GM23338 (cell line): ENCODE data around the gene ATP5PO. TPM values are rescaled to one million over a fixed set of nuclear protein-coding genes. Genes with fewer than 3 reads are reported as not detected.

Experiments used
- ATAC-seq: fragments of 200-7000 bp; cut with Tn5 transposase; 3 replicates; pipeline ENCODE4 v1.9.1; 2020
- DNase-seq: peaks from one replicate; pipeline ENCODE4 v3.0.0-alpha.2; 2015; ENCODE audit warnings: low spot score
- H2AFZ ChIP-seq: fragments of 200-600 bp; sonication (generic); 2 replicates; pipeline ENCODE4 v1.8.0; 2016; ENCODE audit warnings: antibody characterized with exemption, mild to moderate bottlenecking, moderate library complexity
- H3F3A ChIP-seq: fragments of 200-600 bp; sonication (generic); replicated peaks from 2 replicates; pipeline ENCODE4 v1.8.0; 2017; ENCODE audit warnings: antibody characterized with exemption, mixed run types, low read depth
- H3K27ac ChIP-seq: fragments of 200-600 bp; sonication (generic); 2 replicates; pipeline ENCODE4 v1.6.1; 2016; ENCODE audit warnings: low read depth
- H3K27me3 ChIP-seq: fragments of 200-600 bp; sonication (generic); 2 replicates; pipeline ENCODE4 v1.8.0; 2016; ENCODE audit warnings: mild to moderate bottlenecking, mixed run types, moderate library complexity; ENCODE audit not compliant: insufficient read depth
- H3K36me3 ChIP-seq: fragments of 200-600 bp; sonication (generic); 2 replicates; pipeline ENCODE4 v1.8.0; 2016; ENCODE audit warnings: mild to moderate bottlenecking; ENCODE audit not compliant: insufficient read depth
- H3K4me1 ChIP-seq: fragments of 200-600 bp; sonication (generic); 2 replicates; pipeline ENCODE4 v1.8.0; 2016; ENCODE audit warnings: mild to moderate bottlenecking, moderate library complexity; ENCODE audit not compliant: insufficient read depth
- H3K4me2 ChIP-seq: fragments of 200-600 bp; sonication (generic); 2 replicates; pipeline ENCODE4 v1.7.1; 2017; ENCODE audit warnings: mixed run types
- H3K4me3 ChIP-seq: fragments of 200-600 bp; sonication (generic); 2 replicates; pipeline ENCODE4 v1.6.1; 2016; ENCODE audit warnings: mixed run types
- H3K79me2 ChIP-seq: fragments of 200-600 bp; sonication (generic); replicated peaks from 2 replicates; pipeline ENCODE4 v1.8.0; 2017; ENCODE audit warnings: mild to moderate bottlenecking; ENCODE audit not compliant: insufficient read depth
- H3K9me2 ChIP-seq: fragments of 200-600 bp; sonication (generic); 2 replicates; pipeline ENCODE4 v1.8.0; 2017; ENCODE audit not compliant: insufficient read depth
- H4K20me1 ChIP-seq: fragments of 200-600 bp; sonication (generic); replicated peaks from 2 replicates; pipeline ENCODE4 v1.8.0; 2017; ENCODE audit warnings: mild to moderate bottlenecking; ENCODE audit not compliant: insufficient read depth
- H3K27ac Mint-ChIP-seq: 2 replicates; pipeline ENCODE4 v1.8.0; 2020; ENCODE audit warnings: inconsistent platforms, mild to moderate bottlenecking, moderate library complexity, mixed read lengths
- H3K27me3 Mint-ChIP-seq: 3 replicates; pipeline ENCODE4 v1.8.0; 2022; ENCODE audit warnings: low read depth, mild to moderate bottlenecking, moderate library complexity, mixed read lengths, inconsistent platforms; ENCODE audit not compliant: insufficient read depth, poor library complexity
- H3K36me3 Mint-ChIP-seq: 3 replicates; pipeline ENCODE4 v1.8.0; 2021; ENCODE audit warnings: low read depth, mild to moderate bottlenecking, inconsistent platforms, moderate library complexity, mixed read lengths
- H3K4me1 Mint-ChIP-seq: 3 replicates; pipeline ENCODE4 v1.8.0; 2020; ENCODE audit warnings: mild to moderate bottlenecking, inconsistent platforms, mixed read lengths
- H3K4me3 Mint-ChIP-seq: 3 replicates; pipeline ENCODE4 v1.8.0; 2021; ENCODE audit warnings: moderate library complexity, mild to moderate bottlenecking, inconsistent platforms, mixed read lengths
- H3K9me3 Mint-ChIP-seq: 3 replicates; pipeline ENCODE4 v1.8.0; 2020; ENCODE audit warnings: moderate library complexity, mild to moderate bottlenecking, inconsistent platforms, mixed read lengths
- CREB1 ChIP-seq: fragments of 250-450 bp; sonication (Bioruptor Pico); IDR thresholded peaks from 2 replicates; pipeline ENCODE4 v1.5.0; 2020; ENCODE audit warnings: low read depth, mild to moderate bottlenecking, moderate library complexity
- CTCF ChIP-seq, 2 experiments: fragments of 200-600 bp in 1 of 2; sonication (generic) in 1 of 2; conservative IDR thresholded peaks; 2 replicates each; pipeline versions ENCODE4 v1.5.1 to v1.6.1; 2016 to 2017; ENCODE audit warnings: antibody characterized with exemption in 2 of 2, low read depth in 2 of 2, mild to moderate bottlenecking in 2 of 2, moderate library complexity in 1 of 2
- ETS1 ChIP-seq: IDR thresholded peaks from 2 replicates; pipeline ENCODE4 v1.6.1; 2016; ENCODE audit warnings: antibody characterized with exemption
- EZH2 ChIP-seq: fragments of 200-600 bp; sonication (generic); IDR thresholded peaks from one replicate; pipeline ENCODE4 v1.8.0; 2017; ENCODE audit warnings: antibody characterized with exemption, mild to moderate bottlenecking, low read depth; ENCODE audit not compliant: unreplicated experiment
- EZH2phosphoT487 ChIP-seq: fragments of 200-600 bp; sonication (generic); IDR thresholded peaks from one replicate; pipeline ENCODE4 v1.8.1; 2018; ENCODE audit warnings: antibody characterized with exemption; ENCODE audit not compliant: unreplicated experiment
- JUNB ChIP-seq: IDR thresholded peaks from one replicate; pipeline ENCODE4 v1.6.1; 2016; ENCODE audit warnings: antibody characterized with exemption; ENCODE audit not compliant: unreplicated experiment
- NANOG ChIP-seq: IDR thresholded peaks from 2 replicates; pipeline ENCODE4 v1.6.1; 2016; ENCODE audit warnings: antibody characterized with exemption, borderline replicate concordance
- POLR2AphosphoS5 ChIP-seq: IDR thresholded peaks from 2 replicates; pipeline ENCODE4 v1.6.1; 2016; ENCODE audit warnings: antibody characterized with exemption, low read depth
- REST ChIP-seq: IDR thresholded peaks from one replicate; pipeline ENCODE4 v1.6.1; 2018; ENCODE audit warnings: antibody characterized with exemption; ENCODE audit not compliant: unreplicated experiment
- STAT1 ChIP-seq: IDR thresholded peaks from one replicate; pipeline ENCODE4 v1.6.1; 2016; ENCODE audit warnings: antibody characterized with exemption; ENCODE audit not compliant: unreplicated experiment
- ZNF114 ChIP-seq: fragments of 250-450 bp; sonication (Bioruptor Pico); IDR thresholded peaks from 2 replicates; pipeline ENCODE4 v1.5.0; 2020; ENCODE audit warnings: mild to moderate bottlenecking, moderate library complexity
- ZNF331 ChIP-seq: fragments of 250-450 bp; sonication (Bioruptor Pico); IDR thresholded peaks from 2 replicates; pipeline ENCODE4 v1.5.0; 2020; ENCODE audit warnings: low read depth, mild to moderate bottlenecking, moderate library complexity
- ZNF462 ChIP-seq: fragments of 250-450 bp; sonication (Bioruptor Pico); IDR thresholded peaks from 2 replicates; pipeline ENCODE4 v1.5.0; 2020; ENCODE audit warnings: mild to moderate bottlenecking, moderate library complexity
- polyA plus RNA-seq: library from polyadenylated mRNA; unstranded; fragments of >200 nt; fragmentation: Nextera tagmentation; extraction: Ambion mirVana; gene quantifications from 2 replicates; pipeline ENCODE4 v1.2.1, GENCODE V29; 2016
- total RNA-seq: library from RNA; depleted of rRNA; stranded (reverse); fragments of >200 nt; shearing (Covaris generic); gene quantifications from 2 replicates; pipeline ENCODE4 v1.2.3, GENCODE V29; 2014

Gene ATP5PO
- total and polyA plus RNA-seq, 2 experiments from 2014 or later: 244 to 522 TPM

GRCh38 chr21:33880626-33881025 is 35.0 kb downstream of the ATP5PO start:
- H3K36me3 ChIP-seq: no peaks in the 10 kb centered on the region
- H3K27ac Mint-ChIP-seq: no peak overlapping the region

More at GRCh38 chr21:33880626-33881025, 35.0 kb downstream of the ATP5PO start:
- no peak overlapping the region for H3K4me2 ChIP-seq
- no peaks in the 10 kb centered on the region for H3K27me3 ChIP-seq
- no peak overlapping the region for H3K4me3 Mint-ChIP-seq
- no peaks in the 10 kb centered on the region; the same call in 2 of the 3 replicates for H3K36me3 Mint-ChIP-seq
- H3K9me3 Mint-ChIP-seq: no peaks in the 10 kb centered on the region
- no peak for TF ChIP-seq REST
- TF ChIP-seq POLR2AphosphoS5: no peak
- TF ChIP-seq CTCF (conservative IDR thresholded peaks at IDR 0.05; ENCODE audit: low read depth in 2 of 2): no peak
- TF ChIP-seq JUNB: no peak
- TF ChIP-seq EZH2: no peak
- TF ChIP-seq STAT1: no peak
- TF ChIP-seq ZNF331 (CRISPR knock-in tag): no peak
- no peak for TF ChIP-seq ETS1
- TF ChIP-seq CREB1: no peak
- no peak for TF ChIP-seq EZH2phosphoT487
- TF ChIP-seq ZNF114 (CRISPR knock-in tag): no peak
- no peak for TF ChIP-seq NANOG
- no peak for TF ChIP-seq ZNF462 (CRISPR knock-in tag)
- peaks cover 7% of the 10 kb centered on the region for H3K4me1 ChIP-seq
- no peaks in the 10 kb centered on the region for H3K79me2 ChIP-seq
- no peak overlapping the region for H3K27ac ChIP-seq
- no peak for DNase-seq
- no peak for ATAC-seq
- H3F3A ChIP-seq: no peaks in the 10 kb centered on the region
- H2AFZ ChIP-seq: no peak overlapping the region
- peaks cover 8% of the 10 kb centered on the region; the same call in 1 of the 2 replicates for H3K9me2 ChIP-seq
- peaks cover 13% of the 10 kb centered on the region for H3K4me1 Mint-ChIP-seq
- H3K27me3 Mint-ChIP-seq: no peaks in the 10 kb centered on the region
- no peak overlapping the region for H3K4me3 ChIP-seq
- no peaks in the 10 kb centered on the region for H4K20me1 ChIP-seq
